Nephron progenitor cell (in vitro differentiated cells): ENCODE data around the gene IQCE.

Experiments
- DNase-seq: peaks from one replicate; pipeline ENCODE4 v3.0.0; 2021
- H3K27ac Mint-ChIP-seq: 2 replicates; pipeline ENCODE4 v1.8.0; 2021; ENCODE audit warnings: mild to moderate bottlenecking, moderate library complexity, mixed read lengths
- H3K27me3 Mint-ChIP-seq: 2 replicates; pipeline ENCODE4 v1.8.0; 2021; ENCODE audit warnings: mild to moderate bottlenecking, low read depth, mixed read lengths; ENCODE audit not compliant: poor library complexity
- H3K36me3 Mint-ChIP-seq: 2 replicates; pipeline ENCODE4 v1.8.0; 2021; ENCODE audit warnings: low read depth, mixed read lengths
- H3K4me1 Mint-ChIP-seq: 2 replicates; pipeline ENCODE4 v1.8.0; 2021; ENCODE audit warnings: mixed read lengths
- H3K4me3 Mint-ChIP-seq: 2 replicates; pipeline ENCODE4 v1.8.0; 2021; ENCODE audit warnings: mild to moderate bottlenecking, moderate library complexity, mixed read lengths
- H3K9me3 Mint-ChIP-seq: 2 replicates; pipeline ENCODE4 v1.8.0; 2021; ENCODE audit warnings: mild to moderate bottlenecking, moderate library complexity, mixed read lengths
- CTCF ChIP-seq: fragments of 200-600 bp; sonication (generic); IDR thresholded peaks from 2 replicates; pipeline ENCODE4 v1.5.0; 2021; ENCODE audit warnings: antibody characterized with exemption

IQCE gene

DNA sequence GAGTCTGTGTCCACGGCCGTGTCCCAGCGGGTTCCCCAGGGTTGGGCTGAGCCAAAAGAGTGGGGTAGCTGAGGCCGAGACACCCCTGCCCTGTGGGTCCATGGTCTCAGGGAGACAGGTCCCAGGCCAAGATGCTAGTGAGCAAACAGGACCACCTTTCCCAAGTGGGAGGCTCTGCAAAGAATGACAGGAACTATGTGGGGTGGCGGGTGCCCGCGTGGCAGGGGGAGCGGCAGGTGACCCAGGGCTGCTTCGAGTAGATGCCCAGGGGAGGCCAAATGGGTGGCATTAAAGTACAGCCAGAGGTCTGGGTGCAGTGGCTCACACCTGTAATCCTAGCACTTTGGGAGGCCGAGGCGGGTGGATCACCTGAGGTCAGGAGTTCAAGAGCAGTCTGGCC lies 91.2 kb downstream of the IQCE start:
- TF ChIP-seq CTCF: no peak
- Mint-ChIP-seq H3K9me3 (no peaks in the 10 kb centered on the region), H3K27ac (no peak overlapping the region)

GRCh38 chr7:2650451-2650850 lies 91.7 kb downstream of the IQCE start:
- Mint-ChIP-seq H3K27ac (peak overlapping the region; percentile 68), H3K4me3 (no peak overlapping the region), H3K36me3 (peaks cover 6% of the 10 kb centered on the region)

More for the DNA sequence above, 91.2 kb downstream of the IQCE start:
- Mint-ChIP-seq H3K4me1 (peaks cover 8% of the 10 kb centered on the region), H3K27me3 (no peaks in the 10 kb centered on the region), H3K4me3 (no peak overlapping the region), H3K36me3 (peaks cover 6% of the 10 kb centered on the region)
- DNase-seq: no peak

DNA sequence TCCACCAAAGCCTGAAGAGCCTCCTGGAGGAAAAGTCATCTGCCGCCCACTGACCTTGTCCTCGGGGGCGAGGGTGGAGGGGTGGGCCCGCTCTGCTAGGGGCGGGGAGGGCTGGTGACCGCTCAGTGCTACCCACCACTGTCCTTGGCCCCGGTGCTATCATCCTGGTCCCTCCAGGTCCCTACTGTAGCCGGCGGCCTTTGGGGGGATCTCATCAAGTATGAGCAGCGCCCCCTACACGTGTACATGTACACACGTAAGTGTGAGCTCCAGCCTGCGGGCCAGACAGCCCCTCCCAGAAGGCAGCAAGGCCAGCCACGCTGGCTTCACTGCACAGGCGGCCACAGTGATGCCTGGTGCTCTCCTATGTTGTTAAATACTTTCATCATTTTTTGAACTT lies 92.6 kb downstream of the IQCE start:
- Mint-ChIP-seq H3K4me3 (no peak overlapping the region), H3K27me3 (no peaks in the 10 kb centered on the region), H3K27ac (no peak overlapping the region), H3K36me3 (peaks cover 6% of the 10 kb centered on the region), H3K4me1 (no peaks in the 10 kb centered on the region), H3K9me3 (no peaks in the 10 kb centered on the region)
- no peak for TF ChIP-seq CTCF
- DNase-seq: no peak

More at GRCh38 chr7:2650451-2650850, 91.7 kb downstream of the IQCE start:
- Mint-ChIP-seq H3K9me3 (no peaks in the 10 kb centered on the region), H3K27me3 (no peaks in the 10 kb centered on the region), H3K4me1 (peaks cover 3% of the 10 kb centered on the region)
- no peak for DNase-seq
- TF ChIP-seq CTCF: no peak

DNA sequence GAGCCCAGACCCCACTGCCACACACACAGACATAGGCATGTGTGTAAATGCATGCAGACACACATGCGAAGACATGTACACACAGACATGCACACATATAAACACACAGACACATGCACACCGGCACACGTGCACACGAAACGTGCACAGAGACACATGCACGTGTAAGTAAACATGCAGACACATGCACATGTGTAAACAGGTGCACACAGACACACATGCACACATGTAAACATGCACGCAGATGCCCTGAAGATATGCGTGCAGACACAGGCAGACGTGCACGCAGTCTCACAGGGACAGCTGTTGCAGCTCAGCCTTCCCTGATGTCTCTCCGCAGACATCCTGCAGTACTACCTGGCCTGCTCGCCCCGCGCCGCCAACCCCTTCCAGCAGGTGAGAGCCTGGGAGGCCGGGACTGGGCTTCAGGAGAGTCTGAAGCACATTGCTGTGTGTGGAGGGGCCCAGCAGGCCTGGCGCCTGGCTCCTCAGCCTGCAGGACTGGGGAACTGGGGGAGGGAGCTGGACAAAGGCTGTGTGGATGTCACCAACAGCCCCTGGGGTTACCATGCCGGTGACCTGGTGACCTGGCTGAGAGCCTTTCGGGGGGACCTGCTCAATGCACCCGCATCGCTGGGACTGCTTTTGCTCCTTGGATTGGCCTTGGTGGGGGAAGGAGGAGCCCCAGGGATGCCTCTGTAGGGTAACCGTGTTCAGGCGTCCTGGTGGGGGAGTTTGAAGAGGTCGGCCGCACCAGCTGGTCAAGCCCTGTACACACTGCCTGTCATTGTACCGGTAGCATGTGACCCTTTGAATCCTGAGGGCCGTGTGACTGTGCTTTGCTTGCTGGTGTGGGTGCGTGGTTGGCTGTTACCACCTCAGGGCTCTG lies 93.3 kb downstream of the IQCE start:
- Mint-ChIP-seq H3K36me3 (peaks cover 8% of the 10 kb centered on the region), H3K4me3 (no peak overlapping the region), H3K9me3 (no peaks in the 10 kb centered on the region), H3K27ac (no peak overlapping the region), H3K27me3 (no peaks in the 10 kb centered on the region), H3K4me1 (no peaks in the 10 kb centered on the region)
- no peak for DNase-seq
- no peak for TF ChIP-seq CTCF

GRCh38 chr7:2652736-2653060 lies 93.9 kb downstream of the IQCE start:
- H3K36me3 Mint-ChIP-seq: peaks cover 12% of the 10 kb centered on the region
- DNase-seq: no peak
- no peak overlapping the region for H3K27ac Mint-ChIP-seq
- no peak for TF ChIP-seq CTCF
- H3K4me1 Mint-ChIP-seq: no peaks in the 10 kb centered on the region
- no peaks in the 10 kb centered on the region for H3K27me3 Mint-ChIP-seq
- H3K4me3 Mint-ChIP-seq: no peak overlapping the region
- no peaks in the 10 kb centered on the region for H3K9me3 Mint-ChIP-seq

DNA sequence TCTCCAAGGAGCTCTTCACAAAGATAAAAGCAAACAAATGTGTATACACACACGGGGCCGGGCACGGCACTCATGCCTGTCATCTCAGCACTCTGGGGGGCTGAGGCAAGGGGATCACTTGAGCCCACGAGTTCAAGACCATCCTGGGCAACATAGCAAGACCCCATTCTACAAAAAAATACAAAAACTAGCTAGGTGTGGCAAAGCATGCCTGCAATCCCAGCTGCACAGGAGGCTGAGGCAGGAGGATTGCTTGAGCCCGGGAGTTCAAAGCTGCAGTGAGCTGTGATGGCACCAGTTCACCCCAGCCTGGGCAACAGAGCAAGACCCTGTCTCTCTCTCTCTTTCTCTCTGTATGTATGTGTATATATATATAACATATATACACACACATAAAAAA lies 95.3 kb downstream of the IQCE start:
- no peak for TF ChIP-seq CTCF
- no peak overlapping the region for H3K27ac Mint-ChIP-seq
- H3K9me3 Mint-ChIP-seq: no peaks in the 10 kb centered on the region

More for the DNA sequence above, 95.3 kb downstream of the IQCE start:
- Mint-ChIP-seq H3K27me3 (no peaks in the 10 kb centered on the region), H3K4me1 (no peaks in the 10 kb centered on the region), H3K4me3 (no peak overlapping the region), H3K36me3 (peaks cover 12% of the 10 kb centered on the region)
- no peak for DNase-seq
